ENCODE results near the gene AGFG1. TPM values are rescaled to one million over a fixed set of nuclear protein-coding genes. Genes with fewer than 3 reads are reported as not detected.

Gene AGFG1
- total RNA-seq, 2 experiments from 2014 or later, result 153 to 157 TPM

DNA sequence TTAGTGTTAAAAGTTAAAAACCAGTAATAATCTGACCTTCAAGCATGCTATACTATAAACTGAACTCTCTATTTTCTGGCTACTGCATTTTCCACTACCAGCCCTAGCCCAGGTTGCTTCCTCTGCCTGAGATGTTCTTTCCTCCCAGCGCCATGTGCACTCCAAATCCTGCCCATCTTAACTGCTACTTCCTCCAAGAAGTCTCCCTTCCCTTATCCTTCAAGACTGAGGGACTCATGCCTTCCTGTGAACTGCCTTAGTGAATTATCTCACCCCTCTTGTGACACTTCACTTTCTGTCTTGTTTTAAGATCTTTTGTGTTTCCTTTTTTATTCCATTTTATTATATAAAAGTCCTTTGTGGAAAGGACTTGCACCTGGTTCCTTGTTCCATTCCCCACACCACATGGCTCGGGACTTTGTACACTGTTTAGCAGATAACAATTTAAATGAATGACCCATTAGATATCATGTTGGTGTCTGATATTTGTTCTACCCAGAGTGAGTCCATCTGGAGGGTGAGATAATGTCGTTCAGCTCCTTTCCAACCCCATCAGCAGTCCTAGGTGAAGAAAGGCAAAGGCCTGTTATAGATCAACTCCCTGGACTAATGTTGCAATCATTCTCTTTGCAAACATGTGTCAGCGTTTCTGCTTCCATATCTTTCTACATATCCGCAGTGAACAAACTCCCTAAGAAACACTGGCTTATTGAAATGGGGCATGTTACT, 20.9 kb upstream of the AGFG1 start:
- no peak overlapping the region for H3K4me3 Mint-ChIP-seq
- no peaks in the 10 kb centered on the region for H3K36me3 Mint-ChIP-seq (ENCODE audit: low read depth)
- CTCF ChIA-PET, result no interaction called here
- peaks cover 26% of the 10 kb centered on the region for H3K4me1 Mint-ChIP-seq (ENCODE audit: low read depth)
- H3K27me3 Mint-ChIP-seq (ENCODE audit: low read depth), result peaks cover 3% of the 10 kb centered on the region
- no peaks in the 10 kb centered on the region for H3K9me3 Mint-ChIP-seq
- no peak for DNase-seq
- no peak overlapping the region for H3K27ac Mint-ChIP-seq
- intact Hi-C loops (cut with micrococcal nuclease), result loop anchor here (2.0 kb wide), 1 partner anchor 20 kb away; no protein-coding TSS in a partner anchor

DNA sequence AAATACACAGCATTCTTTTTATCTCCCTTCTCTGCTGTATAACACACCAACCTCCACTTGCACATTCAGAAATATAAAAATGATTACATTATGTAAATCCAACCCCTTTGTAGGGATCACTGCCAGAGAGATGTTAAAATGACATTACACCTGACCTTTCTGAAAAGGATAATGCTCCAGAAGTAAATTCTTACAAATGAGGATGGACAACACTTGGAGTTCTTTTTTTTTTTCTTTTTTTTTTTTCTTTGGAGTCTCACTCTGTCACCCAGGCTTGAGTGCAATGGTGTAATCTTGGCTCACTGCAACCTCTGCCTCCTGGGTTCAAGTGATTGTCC, 20.3 kb upstream of the AGFG1 start:
- Mint-ChIP-seq H3K4me1 (ENCODE audit: low read depth) (peaks cover 31% of the 10 kb centered on the region), H3K4me3 (no peak overlapping the region), H3K36me3 (ENCODE audit: low read depth) (no peaks in the 10 kb centered on the region), H3K27ac (no peak overlapping the region), H3K27me3 (ENCODE audit: low read depth) (peaks cover 3% of the 10 kb centered on the region), H3K9me3 (no peaks in the 10 kb centered on the region)
- intact Hi-C loops (cut with micrococcal nuclease), result loop anchor here (2.0 kb wide), 1 partner anchor 21 kb away; no protein-coding TSS in a partner anchor
- DNase-seq, result no peak
- CTCF ChIA-PET, result interaction anchor here (0.7 kb wide), 1 partner anchor 20 kb away, joined by 4 read pairs; no protein-coding TSS in a partner anchor

DNA sequence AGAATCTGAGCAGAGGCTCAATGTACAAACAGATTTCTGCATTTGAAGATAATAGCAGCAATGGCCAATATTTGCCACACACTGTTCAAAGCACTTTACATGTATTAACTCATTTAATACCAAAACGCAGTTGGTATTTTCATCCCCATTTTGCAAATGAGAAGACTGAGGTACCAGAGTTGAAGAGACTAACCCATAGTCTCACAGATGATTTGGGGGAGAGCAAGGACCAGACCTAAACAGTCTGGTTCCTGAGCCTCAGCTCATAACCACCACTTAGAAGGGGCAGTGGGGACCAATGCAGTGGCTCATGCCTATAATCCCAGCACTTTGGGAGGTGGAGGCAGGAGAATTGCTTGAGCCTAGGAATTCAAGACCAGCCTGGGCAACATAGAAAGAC, 18.1 kb upstream of the AGFG1 start:
- intact Hi-C loops (cut with micrococcal nuclease), result no loop called here
- Mint-ChIP-seq H3K27ac (no peak overlapping the region), H3K36me3 (ENCODE audit: low read depth) (no peaks in the 10 kb centered on the region), H3K4me1 (ENCODE audit: low read depth) (peaks cover 49% of the 10 kb centered on the region), H3K9me3 (no peaks in the 10 kb centered on the region), H3K27me3 (ENCODE audit: low read depth) (peaks cover 3% of the 10 kb centered on the region), H3K4me3 (no peak overlapping the region)
- no peak for DNase-seq
- CTCF ChIA-PET, result interaction anchor here (0.7 to 1.3 kb wide), 2 partner anchors 8 to 113 kb away, joined by 3 read pairs; no protein-coding TSS in a partner anchor

DNA sequence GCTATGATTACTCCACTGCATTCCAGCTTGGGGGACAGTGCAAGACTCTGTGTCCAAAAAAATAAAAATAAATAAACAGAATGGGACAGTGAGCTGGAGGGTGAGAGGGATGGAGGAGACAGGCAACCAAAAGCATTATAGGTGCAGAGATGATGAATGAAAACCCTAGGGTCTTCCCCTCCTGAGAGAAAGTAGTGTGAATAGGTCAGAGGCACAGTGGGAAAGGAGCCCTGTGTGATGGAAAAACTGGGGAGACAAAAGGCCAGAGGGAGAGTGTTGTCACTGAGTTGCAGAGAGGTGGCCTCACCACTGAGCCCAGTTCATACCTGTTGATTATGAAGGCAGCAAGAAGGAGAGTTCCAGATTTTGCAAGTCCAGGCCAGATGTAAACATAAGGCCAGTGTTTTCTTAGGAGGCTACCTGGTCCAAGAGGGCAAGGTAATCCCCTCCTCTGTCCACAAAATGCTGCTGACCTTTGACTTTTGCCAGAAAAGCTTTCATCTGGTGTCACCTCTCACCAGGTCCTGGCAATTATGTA, 17.6 kb upstream of the AGFG1 start:
- intact Hi-C loops (cut with micrococcal nuclease), result no loop called here
- CTCF ChIA-PET, result interaction anchor here (0.7 to 1.3 kb wide), 2 partner anchors 9 to 113 kb away, joined by 3 read pairs; no protein-coding TSS in a partner anchor
- Mint-ChIP-seq H3K27ac (no peak overlapping the region), H3K9me3 (no peaks in the 10 kb centered on the region), H3K4me1 (ENCODE audit: low read depth) (peaks cover 54% of the 10 kb centered on the region), H3K27me3 (ENCODE audit: low read depth) (peaks cover 3% of the 10 kb centered on the region), H3K36me3 (ENCODE audit: low read depth) (no peaks in the 10 kb centered on the region), H3K4me3 (no peak overlapping the region)
- peak; percentile 37 for DNase-seq

DNA sequence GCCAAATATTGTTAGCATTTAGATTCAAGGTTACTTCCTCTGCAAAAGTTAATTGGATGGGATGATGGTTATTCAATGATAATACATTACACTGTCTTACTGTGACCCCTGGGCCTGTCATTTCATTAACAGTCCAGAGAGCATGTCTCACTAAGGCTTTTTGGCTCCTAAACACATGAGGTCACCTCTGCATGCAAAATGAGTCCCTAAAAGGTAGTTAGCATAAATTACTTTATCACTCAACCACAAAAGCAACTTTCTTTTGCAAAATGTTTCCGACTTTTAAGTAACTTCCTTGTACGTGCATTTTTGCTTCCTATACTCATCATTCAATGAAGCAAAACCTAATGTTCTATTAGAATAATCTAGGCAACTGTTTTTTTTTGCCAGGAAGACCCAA, 16.8 kb upstream of the AGFG1 start:
- no peaks in the 10 kb centered on the region for H3K36me3 Mint-ChIP-seq (ENCODE audit: low read depth)
- no peak for DNase-seq
- H3K27ac Mint-ChIP-seq, result no peak overlapping the region
- intact Hi-C loops (cut with micrococcal nuclease), result no loop called here
- H3K4me1 Mint-ChIP-seq (ENCODE audit: low read depth), result peaks cover 62% of the 10 kb centered on the region
- CTCF ChIA-PET, result interaction anchor here (1.3 kb wide), 1 partner anchor 9 kb away, joined by 3 read pairs; no protein-coding TSS in a partner anchor
- H3K27me3 Mint-ChIP-seq (ENCODE audit: low read depth), result peaks cover 3% of the 10 kb centered on the region
- no peak overlapping the region for H3K4me3 Mint-ChIP-seq
- H3K9me3 Mint-ChIP-seq, result no peaks in the 10 kb centered on the region

DNA sequence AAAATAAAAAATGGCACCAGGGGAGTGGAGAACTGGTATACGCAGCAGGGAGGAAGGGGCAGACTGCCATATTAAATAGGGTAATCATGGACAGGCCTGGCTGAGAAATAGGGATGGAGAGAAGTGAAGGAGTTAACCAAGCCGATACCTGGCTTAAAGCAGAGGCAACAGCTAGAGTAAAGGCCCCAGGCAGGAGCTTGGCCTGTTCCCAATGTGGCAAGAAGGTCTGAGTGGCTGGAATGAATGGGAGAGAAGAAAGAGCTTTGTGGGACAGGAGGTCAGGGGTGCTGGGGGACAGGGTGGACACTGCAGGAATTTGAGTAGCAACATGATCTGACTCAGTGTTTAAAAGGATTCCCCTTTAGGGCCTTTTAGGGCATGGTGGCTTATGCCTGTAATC, 15.9 kb upstream of the AGFG1 start:
- H3K27me3 Mint-ChIP-seq (ENCODE audit: low read depth), result no peaks in the 10 kb centered on the region

DNA sequence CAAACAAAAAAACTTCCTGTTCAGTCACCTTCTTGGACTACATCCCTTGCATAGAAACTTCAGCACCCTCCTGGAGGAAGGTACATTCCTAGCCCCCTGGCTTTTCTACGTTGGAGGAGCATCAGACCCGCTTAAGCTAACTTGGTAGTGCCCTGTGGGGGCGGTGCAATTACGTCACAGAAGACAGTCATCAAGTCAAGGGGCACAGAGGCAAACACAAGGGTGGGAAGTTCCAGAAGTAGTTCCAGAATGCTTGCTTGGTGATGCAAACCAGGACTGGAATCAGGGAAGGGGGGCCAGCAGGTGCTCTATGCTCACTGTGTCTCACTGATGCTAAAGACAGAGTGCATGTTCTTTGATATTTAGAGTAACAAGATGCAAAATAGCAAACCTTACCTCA, 15.2 kb upstream of the AGFG1 start:
- Mint-ChIP-seq H3K27me3 (ENCODE audit: low read depth) (no peaks in the 10 kb centered on the region), H3K36me3 (ENCODE audit: low read depth) (no peaks in the 10 kb centered on the region), H3K4me3 (no peak overlapping the region), H3K27ac (peak overlapping the region; percentile 61), H3K9me3 (no peaks in the 10 kb centered on the region), H3K4me1 (ENCODE audit: low read depth) (peaks cover 63% of the 10 kb centered on the region)
- intact Hi-C loops (cut with micrococcal nuclease), result no loop called here
- peak; percentile 61 for DNase-seq
- CTCF ChIA-PET, result interaction anchor here (0.7 to 1.4 kb wide), 3 partner anchors 14 to 46 kb away, joined by 3 to 4 read pairs (median 3); no protein-coding TSS in a partner anchor

More for the DNA sequence above, 15.9 kb upstream of the AGFG1 start:
- CTCF ChIA-PET, result interaction anchor here (0.7 kb wide), 1 partner anchor 17 kb away, joined by 4 read pairs; no protein-coding TSS in a partner anchor
- no peaks in the 10 kb centered on the region for H3K36me3 Mint-ChIP-seq (ENCODE audit: low read depth)
- peak overlapping the region; percentile 61 for H3K27ac Mint-ChIP-seq
- peaks cover 61% of the 10 kb centered on the region for H3K4me1 Mint-ChIP-seq (ENCODE audit: low read depth)
- H3K4me3 Mint-ChIP-seq, result no peak overlapping the region
- intact Hi-C loops (cut with micrococcal nuclease), result no loop called here
- DNase-seq, result no peak
- no peaks in the 10 kb centered on the region for H3K9me3 Mint-ChIP-seq

DNA sequence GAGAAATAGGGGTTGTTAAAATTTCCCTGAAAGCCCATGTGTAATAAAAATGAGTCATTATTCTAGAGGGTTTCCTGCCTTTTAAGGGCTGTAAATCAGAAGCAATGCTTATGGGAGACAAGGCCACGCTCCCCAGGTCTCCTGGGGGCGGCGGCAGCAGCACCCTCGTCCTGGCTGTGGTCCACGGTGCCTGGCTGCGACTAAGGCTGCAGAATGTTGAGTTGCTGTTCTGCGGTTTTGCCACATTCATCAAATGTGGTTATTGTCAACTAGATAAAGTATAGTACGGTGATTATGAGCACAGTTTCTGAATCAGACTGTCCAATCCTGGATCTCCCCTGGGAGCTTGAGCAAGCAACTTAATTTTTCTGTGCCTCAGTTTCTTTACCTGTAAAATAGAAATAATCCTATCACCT, 11.9 kb upstream of the AGFG1 start:
- Mint-ChIP-seq H3K4me3 (peak overlapping the region; percentile 65), H3K4me1 (ENCODE audit: low read depth) (peaks cover 85% of the 10 kb centered on the region), H3K27me3 (ENCODE audit: low read depth) (no peaks in the 10 kb centered on the region), H3K36me3 (ENCODE audit: low read depth) (no peaks in the 10 kb centered on the region), H3K9me3 (no peaks in the 10 kb centered on the region), H3K27ac (peak overlapping the region; percentile 99)
- intact Hi-C loops (cut with micrococcal nuclease), result loop anchor here (1.0 to 5.0 kb wide), 3 partner anchors 109 to 668 kb away; no protein-coding TSS in a partner anchor
- DNase-seq, result peak; percentile 85
- CTCF ChIA-PET, result interaction anchor here (1.0 to 8.5 kb wide), 4 partner anchors 11 to 51 kb away, joined by 3 to 95 read pairs (median 4); partner anchors contain the start of gene AGFG1

DNA sequence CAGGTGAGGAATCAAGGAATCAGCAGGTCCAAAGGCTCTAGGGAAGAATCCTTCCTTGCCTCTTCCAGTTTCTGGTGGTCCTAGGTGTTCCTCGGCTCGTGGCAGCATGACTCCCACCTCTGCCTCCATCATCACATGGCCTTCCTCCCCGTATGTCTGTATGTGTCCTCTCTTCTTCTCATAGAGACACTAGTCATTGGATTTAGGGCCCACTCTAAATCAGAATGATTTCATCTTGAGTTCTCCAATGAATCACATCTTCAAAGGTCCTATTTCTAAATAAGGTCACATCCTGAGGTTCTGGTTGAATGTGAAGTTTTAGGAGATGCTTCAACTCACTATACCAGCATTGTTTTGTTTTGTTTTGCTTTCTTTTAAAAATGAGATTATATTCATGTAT, 11.1 kb upstream of the AGFG1 start:
- Mint-ChIP-seq H3K4me1 (ENCODE audit: low read depth) (peaks cover 89% of the 10 kb centered on the region), H3K9me3 (no peaks in the 10 kb centered on the region), H3K36me3 (ENCODE audit: low read depth) (no peaks in the 10 kb centered on the region), H3K27ac (peak overlapping the region; percentile 99), H3K27me3 (ENCODE audit: low read depth) (no peaks in the 10 kb centered on the region), H3K4me3 (peak overlapping the region; percentile 65)
- peak; percentile 33 for DNase-seq
- CTCF ChIA-PET, result interaction anchor here (1.0 to 8.5 kb wide), 4 partner anchors 11 to 51 kb away, joined by 3 to 95 read pairs (median 4); partner anchors contain the start of gene AGFG1
- intact Hi-C loops (cut with micrococcal nuclease), result loop anchor here (1.0 to 5.0 kb wide), 3 partner anchors 110 to 669 kb away; no protein-coding TSS in a partner anchor

DNA sequence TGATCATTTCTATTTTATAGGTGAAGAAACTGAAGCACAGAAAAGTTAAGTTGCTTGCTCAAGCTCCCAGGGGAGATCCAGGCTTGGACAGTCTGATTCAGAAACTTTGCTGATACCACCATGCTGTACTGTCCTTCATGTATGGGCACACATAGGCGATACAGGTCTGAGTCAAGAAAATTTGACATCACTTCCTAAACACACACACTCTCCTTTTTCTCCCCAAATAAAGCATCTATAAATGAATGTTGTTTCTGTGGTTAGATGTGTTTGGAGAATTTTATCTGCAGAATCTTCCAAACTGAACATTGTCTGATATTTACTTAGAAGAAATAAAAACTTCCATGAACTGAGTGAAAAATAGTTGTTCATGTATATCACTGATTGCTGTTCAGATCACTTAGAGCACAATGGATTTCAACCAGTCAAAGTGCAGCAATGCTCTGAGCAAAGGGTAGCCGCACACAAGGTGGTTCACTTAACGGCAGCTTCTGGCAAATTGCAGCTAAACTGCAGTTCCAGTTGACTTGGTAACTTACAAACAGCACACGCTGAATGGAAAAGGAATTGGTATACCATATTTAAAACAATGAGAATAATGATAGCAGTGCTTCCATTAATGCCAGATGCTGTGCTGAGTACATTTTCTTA, 10.0 kb upstream of the AGFG1 start:
- peaks cover 88% of the 10 kb centered on the region for H3K4me1 Mint-ChIP-seq (ENCODE audit: low read depth)
- peak overlapping the region; percentile 99 for H3K27ac Mint-ChIP-seq
- CTCF ChIA-PET, result interaction anchor here (0.8 to 8.5 kb wide), 2 partner anchors 11 to 53 kb away, joined by 3 to 95 read pairs; no protein-coding TSS in a partner anchor
- H3K27me3 Mint-ChIP-seq (ENCODE audit: low read depth), result no peaks in the 10 kb centered on the region
- H3K36me3 Mint-ChIP-seq (ENCODE audit: low read depth), result no peaks in the 10 kb centered on the region
- peak overlapping the region; percentile 72 for H3K4me3 Mint-ChIP-seq
- no peak for DNase-seq
- intact Hi-C loops (cut with micrococcal nuclease), result loop anchor here (1.0 to 5.0 kb wide), 6 partner anchors 51 to 670 kb away; partner anchors contain the start of genes MFF and RHBDD1
- no peaks in the 10 kb centered on the region for H3K9me3 Mint-ChIP-seq

DNA sequence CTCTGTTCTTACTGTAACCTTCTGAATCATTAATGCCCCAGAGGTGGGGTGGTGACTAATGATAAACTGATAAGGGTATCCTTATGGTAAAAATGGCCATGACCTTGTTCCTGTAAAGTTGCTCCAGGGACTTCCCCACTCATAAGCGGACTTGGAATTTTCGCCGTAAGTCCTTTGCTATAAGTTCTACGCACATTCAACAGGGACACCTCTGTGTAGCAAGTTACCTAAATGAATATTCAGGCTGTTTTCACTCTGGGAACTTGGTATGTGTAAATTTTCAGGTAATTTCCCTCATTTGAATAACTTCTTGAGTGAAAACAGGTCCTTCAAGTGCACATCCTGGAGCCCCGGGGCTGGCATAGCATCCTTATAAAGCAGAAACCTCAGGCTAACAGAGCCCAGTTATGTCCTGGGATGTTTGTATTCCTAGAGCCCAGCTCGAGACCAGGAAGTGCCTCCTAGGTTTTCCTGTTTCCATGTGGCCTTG, 9.4 kb upstream of the AGFG1 start:
- CTCF ChIA-PET, result interaction anchor here (1.0 to 8.5 kb wide), 3 partner anchors 11 to 53 kb away, joined by 3 to 95 read pairs (median 4); no protein-coding TSS in a partner anchor
- H3K4me1 Mint-ChIP-seq (ENCODE audit: low read depth), result peaks cover 89% of the 10 kb centered on the region
- intact Hi-C loops (cut with micrococcal nuclease), result loop anchor here (1.0 to 5.0 kb wide), 5 partner anchors 51 to 670 kb away; partner anchors contain the start of genes MFF and RHBDD1
- H3K27me3 Mint-ChIP-seq (ENCODE audit: low read depth), result no peaks in the 10 kb centered on the region
- peak; percentile 76 for DNase-seq
- H3K4me3 Mint-ChIP-seq, result peak overlapping the region; percentile 72
- H3K9me3 Mint-ChIP-seq, result no peaks in the 10 kb centered on the region
- H3K36me3 Mint-ChIP-seq (ENCODE audit: low read depth), result no peaks in the 10 kb centered on the region
- peak overlapping the region; percentile 99 for H3K27ac Mint-ChIP-seq

All from activated naive CD4-positive, alpha-beta T cell treated with anti-CD3 and anti-CD28 coated beads for 36 hours (primary cell).